ENCODE measurements around the gene TAS1R2. TPM values are rescaled to one million over a fixed set of nuclear protein-coding genes. Genes with fewer than 3 reads are reported as not detected.

Gene TAS1R2
- not detected in 2 replicates for total RNA-seq

DNA sequence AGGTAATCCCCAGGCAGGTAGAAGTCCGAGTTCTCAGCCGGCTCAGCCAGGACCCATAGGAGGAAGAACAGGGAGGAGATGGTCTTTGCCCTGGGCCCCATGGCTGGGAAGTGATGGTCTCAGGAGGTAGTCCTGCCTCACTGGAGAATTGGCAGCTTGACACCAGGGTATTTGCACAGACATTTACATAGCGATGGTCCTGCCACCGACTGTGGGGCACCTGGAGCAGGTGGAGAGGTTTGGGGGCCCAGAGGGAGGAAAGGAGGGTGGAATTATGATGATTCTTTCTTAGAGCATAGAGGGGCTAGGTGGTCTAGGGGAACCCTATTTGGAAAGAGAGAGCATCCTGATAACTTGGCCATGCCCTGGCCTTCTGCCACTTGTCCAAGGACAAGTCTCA is at the start of gene TAS1R2:
TAS1R2 (minus strand) TSS at position 101 of the 400 bp plus-strand sequence; CDS start at position 101, 0 bp downstream.

GRCh38 chr1:18902523-18903290 is 43.2 kb upstream of the TAS1R2 start, which contains the start of gene ALDH4A1:
ALDH4A1 (minus strand) TSS chr1:18902555; CDS start chr1:18902523, 32 bp downstream.

Other genes with a start within 250 kb of the TAS1R2 start
- gene PAX7, start 228.8 kb downstream of the TAS1R2 start, total RNA-seq: not detected in 2 replicates
- 13.7 and 18.9 TPM in 2 replicates for gene ALDH4A1, start 42.9 kb upstream of the TAS1R2 start, total RNA-seq
- 12.1 and 17.1 TPM in 2 replicates for gene IFFO2, start 97.0 kb upstream of the TAS1R2 start, total RNA-seq

Measured in bladder microvascular endothelial cell (primary cell).